ENCODE data around the gene AIFM1.

Gene AIFM1

GRCh38 chrX:130091980-130092522 lies 73.6 kb downstream of the AIFM1 start:
- DNase-seq (ENCODE audit: low read depth), result no peak

GRCh38 chrX:130090364-130090763 lies 75.3 kb downstream of the AIFM1 start:
- no peak for DNase-seq (ENCODE audit: low read depth)

- no peak for DNase-seq (ENCODE audit: low read depth)
Measured at GRCh38 chrX:130086447-130087206, 79.0 kb downstream of the AIFM1 start.

- no peak for DNase-seq (ENCODE audit: low read depth)
Measured at GRCh38 chrX:130085551-130086446, 79.8 kb downstream of the AIFM1 start.

GRCh38 chrX:130084631-130085237 lies 80.9 kb downstream of the AIFM1 start:
- no peak for DNase-seq (ENCODE audit: low read depth)

- no peak for DNase-seq (ENCODE audit: low read depth)
Measured at GRCh38 chrX:130083656-130084382, 81.8 kb downstream of the AIFM1 start.

- no peak for DNase-seq (ENCODE audit: low read depth)
Measured at GRCh38 chrX:130083107-130083490, 82.5 kb downstream of the AIFM1 start.

GRCh38 chrX:130082244-130083106 lies 83.2 kb downstream of the AIFM1 start:
- DNase-seq (ENCODE audit: low read depth), result no peak

GRCh38 chrX:130081421-130082045 lies 84.1 kb downstream of the AIFM1 start:
- DNase-seq (ENCODE audit: low read depth), result no peak

GRCh38 chrX:130080791-130081367 lies 84.8 kb downstream of the AIFM1 start:
- DNase-seq (ENCODE audit: low read depth), result no peak

GRCh38 chrX:130079824-130080406 lies 85.7 kb downstream of the AIFM1 start:
- peak; percentile 83 for DNase-seq (ENCODE audit: low read depth)

All from fibroblast of gingiva (primary cell).